ENCODE measurements around the gene CTXND2.
"Not testable (repeated sequence)": the region's sequence is repeated elsewhere in the genome, so short reads cannot be mapped to it uniquely, and the experiment has no call there.

The CTXND2 gene
- long read RNA-seq, result 0 reads

DNA sequence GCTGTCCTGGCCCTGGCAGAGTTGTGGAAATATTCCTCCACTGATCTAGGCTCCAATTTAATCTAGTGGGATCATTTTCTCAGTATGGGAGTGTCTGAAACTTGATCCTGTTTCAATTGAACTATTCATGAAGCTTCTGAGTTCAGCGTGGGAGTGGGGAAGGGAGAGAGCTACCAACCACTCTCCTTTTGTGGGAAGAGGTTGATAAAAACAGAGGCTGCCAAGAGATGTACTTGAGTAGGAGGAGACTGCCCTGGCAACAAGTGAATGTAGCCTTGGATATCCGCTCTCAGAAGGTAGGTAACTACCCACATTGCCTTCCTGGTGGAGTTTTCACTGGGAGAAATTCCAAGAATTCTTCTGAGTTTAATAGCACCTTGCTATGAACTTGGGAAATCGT is at the start of gene CTXND2:
Gene CTXND2, plus strand, starts transcription at position 119 of the 400 bp plus-strand sequence. CDS start 25,179 bp downstream, outside the sequence.
- Histone ChIP-seq H3K4me3 (replicated peaks; ENCODE audit: insufficient read depth, low read length) (no peak within 1 kb of the TSS), H3K27me3 (ENCODE audit: insufficient read depth, poor library complexity, severe bottlenecking) (no peaks in the 10 kb centered on the region), H3K27ac (replicated peaks) (no peak within 1 kb of the TSS)
- TF ChIP-seq POLR2AphosphoS5 (IDR thresholded peaks at IDR 0.05; ENCODE audit: low read depth), result no peak
- no peak for TF ChIP-seq GABPA (IDR thresholded peaks at IDR 0.05; ENCODE audit: low read depth)
- TF ChIP-seq, protein P1, sequence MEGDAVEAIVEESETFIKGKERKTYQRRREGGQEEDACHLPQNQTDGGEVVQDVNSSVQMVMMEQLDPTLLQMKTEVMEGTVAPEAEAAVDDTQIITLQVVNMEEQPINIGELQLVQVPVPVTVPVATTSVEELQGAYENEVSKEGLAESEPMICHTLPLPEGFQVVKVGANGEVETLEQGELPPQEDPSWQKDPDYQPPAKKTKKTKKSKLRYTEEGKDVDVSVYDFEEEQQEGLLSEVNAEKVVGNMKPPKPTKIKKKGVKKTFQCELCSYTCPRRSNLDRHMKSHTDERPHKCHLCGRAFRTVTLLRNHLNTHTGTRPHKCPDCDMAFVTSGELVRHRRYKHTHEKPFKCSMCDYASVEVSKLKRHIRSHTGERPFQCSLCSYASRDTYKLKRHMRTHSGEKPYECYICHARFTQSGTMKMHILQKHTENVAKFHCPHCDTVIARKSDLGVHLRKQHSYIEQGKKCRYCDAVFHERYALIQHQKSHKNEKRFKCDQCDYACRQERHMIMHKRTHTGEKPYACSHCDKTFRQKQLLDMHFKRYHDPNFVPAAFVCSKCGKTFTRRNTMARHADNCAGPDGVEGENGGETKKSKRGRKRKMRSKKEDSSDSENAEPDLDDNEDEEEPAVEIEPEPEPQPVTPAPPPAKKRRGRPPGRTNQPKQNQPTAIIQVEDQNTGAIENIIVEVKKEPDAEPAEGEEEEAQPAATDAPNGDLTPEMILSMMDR (IDR thresholded peaks at IDR 0.05; ENCODE audit: insufficient read depth, low read length), result no peak
- TF ChIP-seq, protein P2, sequence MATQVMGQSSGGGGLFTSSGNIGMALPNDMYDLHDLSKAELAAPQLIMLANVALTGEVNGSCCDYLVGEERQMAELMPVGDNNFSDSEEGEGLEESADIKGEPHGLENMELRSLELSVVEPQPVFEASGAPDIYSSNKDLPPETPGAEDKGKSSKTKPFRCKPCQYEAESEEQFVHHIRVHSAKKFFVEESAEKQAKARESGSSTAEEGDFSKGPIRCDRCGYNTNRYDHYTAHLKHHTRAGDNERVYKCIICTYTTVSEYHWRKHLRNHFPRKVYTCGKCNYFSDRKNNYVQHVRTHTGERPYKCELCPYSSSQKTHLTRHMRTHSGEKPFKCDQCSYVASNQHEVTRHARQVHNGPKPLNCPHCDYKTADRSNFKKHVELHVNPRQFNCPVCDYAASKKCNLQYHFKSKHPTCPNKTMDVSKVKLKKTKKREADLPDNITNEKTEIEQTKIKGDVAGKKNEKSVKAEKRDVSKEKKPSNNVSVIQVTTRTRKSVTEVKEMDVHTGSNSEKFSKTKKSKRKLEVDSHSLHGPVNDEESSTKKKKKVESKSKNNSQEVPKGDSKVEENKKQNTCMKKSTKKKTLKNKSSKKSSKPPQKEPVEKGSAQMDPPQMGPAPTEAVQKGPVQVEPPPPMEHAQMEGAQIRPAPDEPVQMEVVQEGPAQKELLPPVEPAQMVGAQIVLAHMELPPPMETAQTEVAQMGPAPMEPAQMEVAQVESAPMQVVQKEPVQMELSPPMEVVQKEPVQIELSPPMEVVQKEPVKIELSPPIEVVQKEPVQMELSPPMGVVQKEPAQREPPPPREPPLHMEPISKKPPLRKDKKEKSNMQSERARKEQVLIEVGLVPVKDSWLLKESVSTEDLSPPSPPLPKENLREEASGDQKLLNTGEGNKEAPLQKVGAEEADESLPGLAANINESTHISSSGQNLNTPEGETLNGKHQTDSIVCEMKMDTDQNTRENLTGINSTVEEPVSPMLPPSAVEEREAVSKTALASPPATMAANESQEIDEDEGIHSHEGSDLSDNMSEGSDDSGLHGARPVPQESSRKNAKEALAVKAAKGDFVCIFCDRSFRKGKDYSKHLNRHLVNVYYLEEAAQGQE (IDR thresholded peaks at IDR 0.05; ENCODE audit: insufficient replicate concordance, low read depth), result no peak
- TF ChIP-seq SPI1 (IDR thresholded peaks at IDR 0.05; ENCODE audit: borderline replicate concordance, low read depth), result no peak
- DNase-seq (ENCODE audit: low read depth in 1 of 2, low spot score in 1 of 2), result no peak

DNA sequence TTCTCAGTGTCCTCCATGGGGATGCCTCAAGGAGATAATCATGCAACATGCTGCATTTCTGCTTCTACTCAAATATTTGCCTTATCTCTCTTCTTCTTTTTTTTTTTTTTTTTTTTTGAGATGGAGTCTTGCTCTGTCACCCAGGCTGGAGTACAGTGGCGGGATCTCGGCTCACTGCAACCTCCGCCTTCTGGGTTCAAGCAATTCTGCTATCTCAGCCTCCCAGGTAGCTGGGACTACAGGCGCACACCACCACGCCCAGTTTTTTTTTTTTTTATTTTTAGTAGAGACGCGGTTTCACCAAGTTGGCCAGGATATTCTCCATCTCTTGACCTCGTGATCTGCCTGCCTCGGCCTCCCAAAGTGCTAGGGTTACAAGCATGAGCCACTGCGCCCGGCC is 46.1 kb upstream of the CTXND2 start:
- not testable (repeated sequence) for H3K4me3 ChIP-seq (replicated peaks; ENCODE audit: insufficient read depth, low read length); DNase-seq (ENCODE audit: low read depth in 1 of 2, low spot score in 1 of 2); H3K27ac ChIP-seq (replicated peaks); H3K27me3 ChIP-seq (ENCODE audit: insufficient read depth, poor library complexity, severe bottlenecking)

DNA sequence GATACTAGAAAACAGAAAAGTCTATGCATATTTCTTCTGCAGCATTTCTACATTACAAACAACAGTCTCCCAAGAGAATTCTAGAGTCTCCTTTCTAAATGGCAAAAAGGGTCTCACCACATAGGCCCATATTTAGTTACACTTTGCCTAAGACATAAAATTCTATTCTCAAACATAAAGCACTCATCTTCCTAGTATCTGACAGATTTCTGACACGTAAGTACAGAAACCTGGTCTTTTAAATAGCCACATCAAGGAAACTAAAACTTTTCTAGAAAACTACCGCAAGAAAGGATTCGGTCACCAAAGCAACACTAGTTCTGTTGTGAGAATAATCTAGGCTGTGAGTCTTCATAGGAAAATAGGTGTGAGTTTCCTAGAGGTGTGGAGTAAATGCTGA is 45.3 kb upstream of the CTXND2 start:
- no peak for DNase-seq (ENCODE audit: low read depth in 1 of 2, low spot score in 1 of 2)
- no peak for TF ChIP-seq POLR2AphosphoS5 (IDR thresholded peaks at IDR 0.05; ENCODE audit: low read depth)
- TF ChIP-seq, protein P1 (IDR thresholded peaks at IDR 0.05; ENCODE audit: insufficient read depth, low read length), result no peak
- TF ChIP-seq, protein P2 (IDR thresholded peaks at IDR 0.05; ENCODE audit: insufficient replicate concordance, low read depth), result no peak
- no peak for TF ChIP-seq GABPA (IDR thresholded peaks at IDR 0.05; ENCODE audit: low read depth)
- no peak for TF ChIP-seq SPI1 (IDR thresholded peaks at IDR 0.05; ENCODE audit: borderline replicate concordance, low read depth)
- H3K27ac ChIP-seq (replicated peaks), result no peak overlapping the region
- no peak overlapping the region for H3K4me3 ChIP-seq (replicated peaks; ENCODE audit: insufficient read depth, low read length)
- no peaks in the 10 kb centered on the region for H3K27me3 ChIP-seq (ENCODE audit: insufficient read depth, poor library complexity, severe bottlenecking)

DNA sequence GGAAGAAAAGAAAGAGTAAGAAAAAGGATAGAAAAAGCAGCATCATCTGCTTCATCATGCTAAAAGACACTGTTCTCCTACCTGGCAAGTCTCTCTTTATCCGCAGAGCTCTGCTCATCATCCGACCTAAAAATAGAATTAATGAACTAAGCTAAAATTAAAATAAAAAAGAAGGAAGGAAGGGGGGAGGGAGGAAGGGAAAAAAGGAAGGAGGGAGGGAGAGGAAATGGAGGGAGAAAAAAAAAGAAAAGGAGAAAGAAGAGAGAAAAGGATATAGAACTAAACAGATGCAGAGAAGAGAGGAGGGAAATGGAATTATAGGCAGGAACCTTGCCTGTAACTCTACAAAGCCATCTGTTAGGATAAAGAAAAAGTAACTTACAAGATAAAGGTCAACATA is 44.6 kb upstream of the CTXND2 start:
- Histone ChIP-seq H3K4me3 (replicated peaks; ENCODE audit: insufficient read depth, low read length) (no peak overlapping the region), H3K27ac (replicated peaks) (no peak overlapping the region), H3K27me3 (ENCODE audit: insufficient read depth, poor library complexity, severe bottlenecking) (no peaks in the 10 kb centered on the region)
- DNase-seq (ENCODE audit: low read depth in 1 of 2, low spot score in 1 of 2), result no peak
- TF ChIP-seq, protein P1 (IDR thresholded peaks at IDR 0.05; ENCODE audit: insufficient read depth, low read length), result no peak
- TF ChIP-seq POLR2AphosphoS5 (IDR thresholded peaks at IDR 0.05; ENCODE audit: low read depth) (no peak), GABPA (IDR thresholded peaks at IDR 0.05; ENCODE audit: low read depth) (no peak), SPI1 (IDR thresholded peaks at IDR 0.05; ENCODE audit: borderline replicate concordance, low read depth) (no peak)
- TF ChIP-seq, protein P2 (IDR thresholded peaks at IDR 0.05; ENCODE audit: insufficient replicate concordance, low read depth), result no peak
